HG02973 (cell line): Measurements from ENCODE around the gene MRPS27.

ENCODE experiments used
- ATAC-seq: cut with Tn5 transposase; IDR thresholded peaks from one replicate; pipeline ENCODE4 v1.9.1; 2021; ENCODE audit warnings: moderate library complexity; ENCODE audit not compliant: unreplicated experiment

Gene MRPS27

GRCh38 chr5:72292411-72292810 is 27.6 kb downstream of the MRPS27 start:
- ATAC-seq, result no peak

- ATAC-seq, result no peak
These were observed 28.4 kb downstream of the MRPS27 start for GRCh38 chr5:72291601-72292000.

GRCh38 chr5:72290356-72291133 is 29.5 kb downstream of the MRPS27 start:
- no peak for ATAC-seq

- ATAC-seq, result no peak
These were observed 31.1 kb downstream of the MRPS27 start for GRCh38 chr5:72288924-72289323.

GRCh38 chr5:72286798-72287197 is 33.2 kb downstream of the MRPS27 start:
- no peak for ATAC-seq

- no peak for ATAC-seq
These were observed 34.6 kb downstream of the MRPS27 start for GRCh38 chr5:72285424-72285821.

GRCh38 chr5:72284559-72285423 is 35.2 kb downstream of the MRPS27 start:
- no peak for ATAC-seq

- no peak for ATAC-seq
These were observed 36.7 kb downstream of the MRPS27 start for GRCh38 chr5:72283358-72283757.

GRCh38 chr5:72282878-72283277 is 37.2 kb downstream of the MRPS27 start:
- no peak for ATAC-seq

GRCh38 chr5:72281764-72282499 is 38.1 kb downstream of the MRPS27 start:
- ATAC-seq, result no peak

- ATAC-seq, result no peak
These were observed 38.6 kb downstream of the MRPS27 start for GRCh38 chr5:72281430-72281763.

GRCh38 chr5:72280581-72281069 is 39.4 kb downstream of the MRPS27 start:
- no peak for ATAC-seq

GRCh38 chr5:72276219-72276752 is 43.8 kb downstream of the MRPS27 start:
- ATAC-seq, result no peak

- no peak for ATAC-seq
These were observed 46.5 kb downstream of the MRPS27 start for GRCh38 chr5:72273547-72273946.

- no peak for ATAC-seq
These were observed 47.6 kb downstream of the MRPS27 start for GRCh38 chr5:72272398-72272797.

- ATAC-seq, result no peak
These were observed 48.3 kb downstream of the MRPS27 start for GRCh38 chr5:72271702-72272101.

- no peak for ATAC-seq
These were observed 50.0 kb downstream of the MRPS27 start for GRCh38 chr5:72270037-72270436.

GRCh38 chr5:72269411-72269780 is 50.6 kb downstream of the MRPS27 start:
- ATAC-seq, result no peak

- no peak for ATAC-seq
These were observed 51.2 kb downstream of the MRPS27 start for GRCh38 chr5:72268753-72269410.

GRCh38 chr5:72268260-72268659 is 51.8 kb downstream of the MRPS27 start:
- ATAC-seq, result no peak

GRCh38 chr5:72267685-72268084 is 52.4 kb downstream of the MRPS27 start:
- ATAC-seq, result no peak
